RWPE2 (cell line): ENCODE results near the gene SH3BP4.
A peak's percentile ranks its signal among the peaks of the same experiment; 100 is the strongest.

Experiments
- ATAC-seq: fragments of 200-7000 bp; cut with Tn5 transposase; 3 replicates; pipeline ENCODE4 v1.9.1; 2021; ENCODE audit warnings: low read depth
- DNase-seq: peaks from one replicate; pipeline ENCODE4 v3.0.0-alpha.2; 2020; ENCODE audit warnings: low spot score
- H3K27ac ChIP-seq: fragments of 450-650 bp; 2 replicates; pipeline ENCODE4 v1.5.1; 2017; ENCODE audit warnings: mild to moderate bottlenecking; ENCODE audit not compliant: poor library complexity, severe bottlenecking
- H3K27me3 ChIP-seq: fragments of 250-450 bp; sonication (Bioruptor Pico); 2 replicates; pipeline ENCODE4 v1.5.1; 2021; ENCODE audit warnings: mild to moderate bottlenecking, moderate library complexity; ENCODE audit not compliant: insufficient read depth, poor library complexity, severe bottlenecking
- H3K36me3 ChIP-seq: fragments of 250-450 bp; sonication (Bioruptor Pico); 2 replicates; pipeline ENCODE4 v1.5.1; 2020; ENCODE audit warnings: low read depth, mild to moderate bottlenecking, moderate library complexity
- H3K4me1 ChIP-seq: fragments of 250-450 bp; sonication (Bioruptor Pico); 2 replicates; pipeline ENCODE4 v1.5.1; 2021; ENCODE audit warnings: mild to moderate bottlenecking, moderate library complexity; ENCODE audit not compliant: insufficient read depth, poor library complexity, severe bottlenecking
- H3K4me3 ChIP-seq: fragments of 250-450 bp; sonication (Bioruptor Pico); 2 replicates; pipeline ENCODE4 v1.5.1; 2021; ENCODE audit warnings: mild to moderate bottlenecking, moderate library complexity; ENCODE audit not compliant: severe bottlenecking
- H3K9me3 ChIP-seq: fragments of 250-450 bp; sonication (Bioruptor Pico); 2 replicates; pipeline ENCODE4 v1.5.1; 2021; ENCODE audit warnings: mild to moderate bottlenecking, moderate library complexity; ENCODE audit not compliant: severe bottlenecking
- TF ChIP-seq, protein P1 (sequence below): fragments of 450-650 bp; IDR thresholded peaks from one replicate; pipeline ENCODE4 v1.5.1; 2017; ENCODE audit warnings: mild to moderate bottlenecking, moderate library complexity; ENCODE audit not compliant: poor library complexity, severe bottlenecking

The SH3BP4 gene

DNA sequence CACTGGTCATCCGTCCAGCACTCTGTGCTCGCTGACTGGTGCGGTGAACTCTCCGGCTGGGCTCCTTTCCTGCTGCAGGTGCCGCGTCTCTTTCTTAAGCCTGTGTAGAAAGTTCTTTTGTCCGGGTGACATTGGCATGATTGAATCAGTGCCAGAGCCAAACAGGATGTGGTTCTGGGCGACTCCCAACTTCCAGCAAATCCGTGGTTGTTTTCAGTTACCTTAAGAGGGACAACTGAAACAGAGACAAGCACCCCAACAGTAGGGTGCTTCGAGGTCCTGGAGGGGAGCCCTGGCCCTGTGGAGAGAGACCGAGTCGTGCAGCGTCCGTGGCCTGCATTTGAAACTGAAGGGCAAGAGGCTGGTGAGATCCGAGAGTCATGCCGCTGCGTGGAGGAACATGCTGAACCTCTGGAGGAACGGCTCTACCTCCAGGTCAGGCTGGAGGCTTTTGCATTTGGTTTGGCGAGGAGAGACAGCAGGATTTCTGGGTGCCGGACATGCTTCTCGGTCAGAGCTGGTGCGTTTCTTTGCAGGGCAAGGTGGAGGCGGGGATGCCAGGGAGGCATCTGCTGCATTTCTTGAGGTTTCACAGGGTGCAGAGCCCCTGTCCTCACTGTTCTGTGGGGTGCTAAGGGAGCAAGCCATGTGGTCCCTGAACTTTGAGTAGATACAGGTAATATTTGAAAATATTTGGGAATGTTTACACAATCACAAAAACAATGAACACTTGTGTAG, 26.8 kb downstream of the SH3BP4 start:
- ATAC-seq = peak; percentile 32
- DNase-seq = no peak
- Histone ChIP-seq H3K27me3 (no peaks in the 10 kb centered on the region), H3K4me1 (peaks cover 46% of the 10 kb centered on the region), H3K36me3 (peaks cover 15% of the 10 kb centered on the region), H3K4me3 (no peak overlapping the region), H3K27ac (peak overlapping the region; percentile 96), H3K9me3 (no peaks in the 10 kb centered on the region)
- TF ChIP-seq, protein P1, sequence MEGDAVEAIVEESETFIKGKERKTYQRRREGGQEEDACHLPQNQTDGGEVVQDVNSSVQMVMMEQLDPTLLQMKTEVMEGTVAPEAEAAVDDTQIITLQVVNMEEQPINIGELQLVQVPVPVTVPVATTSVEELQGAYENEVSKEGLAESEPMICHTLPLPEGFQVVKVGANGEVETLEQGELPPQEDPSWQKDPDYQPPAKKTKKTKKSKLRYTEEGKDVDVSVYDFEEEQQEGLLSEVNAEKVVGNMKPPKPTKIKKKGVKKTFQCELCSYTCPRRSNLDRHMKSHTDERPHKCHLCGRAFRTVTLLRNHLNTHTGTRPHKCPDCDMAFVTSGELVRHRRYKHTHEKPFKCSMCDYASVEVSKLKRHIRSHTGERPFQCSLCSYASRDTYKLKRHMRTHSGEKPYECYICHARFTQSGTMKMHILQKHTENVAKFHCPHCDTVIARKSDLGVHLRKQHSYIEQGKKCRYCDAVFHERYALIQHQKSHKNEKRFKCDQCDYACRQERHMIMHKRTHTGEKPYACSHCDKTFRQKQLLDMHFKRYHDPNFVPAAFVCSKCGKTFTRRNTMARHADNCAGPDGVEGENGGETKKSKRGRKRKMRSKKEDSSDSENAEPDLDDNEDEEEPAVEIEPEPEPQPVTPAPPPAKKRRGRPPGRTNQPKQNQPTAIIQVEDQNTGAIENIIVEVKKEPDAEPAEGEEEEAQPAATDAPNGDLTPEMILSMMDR = no peak

DNA sequence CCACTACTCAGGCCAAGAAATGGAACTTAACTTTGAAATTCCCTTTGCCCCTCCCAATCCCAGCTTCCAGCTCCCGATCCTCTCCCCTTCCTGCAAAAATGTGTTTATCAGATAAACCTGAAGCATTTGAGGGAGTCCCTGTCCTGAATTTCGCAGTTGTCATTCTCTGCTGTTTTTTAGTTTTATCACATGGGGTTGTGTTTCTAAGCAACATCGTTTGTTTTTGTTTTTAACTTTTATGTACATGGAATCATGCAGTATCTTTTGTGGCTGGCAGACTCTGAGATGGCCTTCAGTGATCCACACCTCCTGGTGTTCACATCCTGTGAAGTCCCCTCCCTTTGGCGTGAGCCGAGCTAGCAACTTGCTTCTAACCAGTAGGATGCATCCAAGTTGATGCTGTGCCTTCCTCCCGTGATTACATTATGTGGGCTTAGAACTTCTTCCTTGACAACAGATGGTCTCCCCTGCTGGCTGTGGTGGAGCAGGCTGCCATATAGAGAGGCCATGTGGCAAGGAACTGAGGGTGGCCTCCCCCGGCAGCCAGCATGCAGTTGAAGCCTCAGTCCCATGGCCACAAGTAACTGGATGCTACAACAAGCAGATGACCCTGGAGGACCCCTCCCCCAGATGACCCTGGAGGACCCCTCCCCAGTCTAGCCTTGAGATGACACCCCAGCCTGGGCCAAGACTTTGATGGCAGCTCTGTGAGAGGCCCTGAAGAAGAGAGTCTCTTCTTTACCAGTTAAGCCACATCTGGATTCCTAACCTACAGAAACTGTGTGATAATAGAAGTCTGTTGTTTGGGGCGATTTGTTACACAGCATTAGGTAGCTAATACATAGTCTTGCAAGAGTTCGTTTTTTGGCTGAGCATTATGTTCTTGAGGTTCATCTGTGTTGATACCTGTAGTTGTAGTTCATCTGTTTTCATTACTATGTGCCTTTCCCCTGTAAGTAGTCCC, 27.7 kb downstream of the SH3BP4 start:
- Histone ChIP-seq H3K36me3 (peaks cover 15% of the 10 kb centered on the region), H3K4me1 (peaks cover 49% of the 10 kb centered on the region), H3K27me3 (no peaks in the 10 kb centered on the region), H3K9me3 (no peaks in the 10 kb centered on the region), H3K27ac (peak overlapping the region; percentile 96), H3K4me3 (no peak overlapping the region)
- TF ChIP-seq, protein P1 = no peak
- DNase-seq (no peak), ATAC-seq (no peak)

DNA sequence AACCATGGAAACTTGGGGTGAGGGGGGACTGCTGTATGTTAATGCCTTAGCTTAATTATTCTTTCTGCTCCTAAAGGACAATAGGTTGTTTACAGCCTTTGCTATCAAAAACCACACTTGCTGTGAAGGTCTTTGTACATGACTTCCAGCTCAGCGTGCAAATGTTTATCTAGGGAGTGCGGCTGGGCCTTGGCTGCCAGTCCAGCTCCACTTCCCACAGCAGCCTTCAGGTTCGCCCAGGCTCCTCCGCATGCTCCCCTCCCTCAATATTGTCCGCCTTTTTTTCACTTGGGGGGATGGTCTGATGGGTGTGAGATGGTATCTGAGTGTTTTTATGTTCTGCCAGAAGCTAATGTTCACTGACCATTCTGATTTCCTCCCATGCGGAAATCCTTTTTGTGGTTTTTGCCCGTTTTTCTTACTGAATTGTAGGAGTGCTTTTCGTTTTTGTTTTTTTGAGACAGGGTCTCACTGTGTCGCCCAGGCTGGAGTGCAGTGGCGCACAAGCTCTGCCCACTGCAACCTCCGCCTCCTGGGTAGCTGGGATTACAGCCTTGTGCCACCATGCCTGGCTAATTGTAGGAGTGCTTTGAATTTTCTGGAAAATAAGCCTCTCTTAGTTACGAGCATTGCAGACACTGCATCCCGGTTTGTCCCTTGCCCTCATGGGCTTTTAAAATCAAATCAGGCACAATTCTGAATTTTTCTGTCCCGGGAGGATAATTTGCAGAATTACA, 28.8 kb downstream of the SH3BP4 start:
- ATAC-seq (no peak), DNase-seq (no peak)
- H3K4me3 ChIP-seq = no peak overlapping the region
- H3K36me3 ChIP-seq = peaks cover 12% of the 10 kb centered on the region
- H3K27ac ChIP-seq = peak overlapping the region; percentile 96
- no peaks in the 10 kb centered on the region for H3K9me3 ChIP-seq
- TF ChIP-seq, protein P1 = no peak
- peaks cover 49% of the 10 kb centered on the region for H3K4me1 ChIP-seq
- H3K27me3 ChIP-seq = no peaks in the 10 kb centered on the region

DNA sequence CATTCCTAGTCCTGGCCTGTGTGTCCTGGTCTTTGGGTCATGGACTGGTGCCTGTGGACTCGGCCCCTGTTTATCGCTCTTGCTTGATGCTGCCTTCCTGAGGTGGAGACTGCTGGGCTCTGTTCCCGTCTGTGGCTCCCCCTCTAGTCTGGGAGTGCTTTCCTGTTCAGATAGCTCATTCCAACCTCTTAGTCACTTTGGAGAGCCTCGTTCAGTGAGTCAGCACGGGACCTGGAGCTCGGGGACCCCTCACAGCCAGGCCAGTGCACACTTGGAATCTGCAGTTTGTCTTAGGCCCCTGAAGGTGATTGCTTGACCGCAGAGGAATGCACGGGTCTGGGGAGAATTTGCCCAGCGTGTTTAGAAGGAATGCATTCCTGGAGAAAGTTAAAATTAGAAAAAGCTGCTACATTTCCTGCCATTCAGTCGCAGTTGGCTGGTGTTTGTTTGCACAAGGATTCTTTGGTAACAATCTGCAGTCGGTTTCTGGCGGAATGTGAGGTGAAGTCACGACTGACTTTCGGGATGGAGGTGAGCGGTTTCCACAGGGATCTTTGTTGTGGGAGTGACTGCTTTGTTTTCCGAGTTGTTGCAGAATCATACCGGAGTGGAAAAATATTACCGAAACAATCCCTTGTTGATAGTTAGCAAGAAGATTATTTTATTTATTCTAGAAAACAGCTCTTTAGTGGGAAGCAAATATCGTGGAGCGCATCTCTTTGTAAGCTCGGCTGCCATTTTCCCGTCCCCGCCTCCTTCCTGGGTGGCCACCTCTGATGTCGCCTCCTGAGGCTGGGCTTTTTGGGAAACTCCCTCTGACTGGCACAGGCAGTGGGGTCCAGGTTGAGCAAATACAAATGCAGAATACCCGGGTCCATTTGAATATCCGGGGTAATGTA, 29.6 kb downstream of the SH3BP4 start:
- DNase-seq = peak; percentile 94
- Histone ChIP-seq H3K9me3 (no peaks in the 10 kb centered on the region), H3K27me3 (no peaks in the 10 kb centered on the region), H3K4me3 (no peak overlapping the region), H3K36me3 (peaks cover 12% of the 10 kb centered on the region), H3K4me1 (peaks cover 49% of the 10 kb centered on the region), H3K27ac (peak overlapping the region; percentile 96)
- ATAC-seq = peak; percentile 93
- TF ChIP-seq, protein P1 = no peak
